Vagina (tissue), 2 donors: Measurements from ENCODE around the gene PEMT.

Experiments
- CTCF ChIP-seq, 3 experiments: fragments of 450-650 bp in 2 of 3; fragments of 200-600 bp in 1 of 3; sonication (generic) in 1 of 3; IDR thresholded peaks; one replicate each; pipeline ENCODE4 v1.5.1; 2017 to 2019; ENCODE audit warnings: antibody characterized with exemption in 3 of 3, mild to moderate bottlenecking in 2 of 3, moderate library complexity in 2 of 3
- POLR2A ChIP-seq, 2 donors: fragments of 450-650 bp; IDR thresholded peaks; one replicate each; pipeline ENCODE4 v1.6.1; 2017; ENCODE audit warnings: antibody characterized with exemption in 2 of 2, mild to moderate bottlenecking in 2 of 2, moderate library complexity in 2 of 2
- POLR2AphosphoS5 ChIP-seq, 2 donors: sonication (generic); formaldehyde crosslinking; IDR thresholded peaks; one replicate each; pipeline ENCODE4 v1.9.0; 2017; ENCODE audit warnings: antibody characterized with exemption in 2 of 2, mild to moderate bottlenecking in 2 of 2, low read depth in 1 of 2; ENCODE audit not compliant: insufficient read depth in 1 of 2

DNA sequence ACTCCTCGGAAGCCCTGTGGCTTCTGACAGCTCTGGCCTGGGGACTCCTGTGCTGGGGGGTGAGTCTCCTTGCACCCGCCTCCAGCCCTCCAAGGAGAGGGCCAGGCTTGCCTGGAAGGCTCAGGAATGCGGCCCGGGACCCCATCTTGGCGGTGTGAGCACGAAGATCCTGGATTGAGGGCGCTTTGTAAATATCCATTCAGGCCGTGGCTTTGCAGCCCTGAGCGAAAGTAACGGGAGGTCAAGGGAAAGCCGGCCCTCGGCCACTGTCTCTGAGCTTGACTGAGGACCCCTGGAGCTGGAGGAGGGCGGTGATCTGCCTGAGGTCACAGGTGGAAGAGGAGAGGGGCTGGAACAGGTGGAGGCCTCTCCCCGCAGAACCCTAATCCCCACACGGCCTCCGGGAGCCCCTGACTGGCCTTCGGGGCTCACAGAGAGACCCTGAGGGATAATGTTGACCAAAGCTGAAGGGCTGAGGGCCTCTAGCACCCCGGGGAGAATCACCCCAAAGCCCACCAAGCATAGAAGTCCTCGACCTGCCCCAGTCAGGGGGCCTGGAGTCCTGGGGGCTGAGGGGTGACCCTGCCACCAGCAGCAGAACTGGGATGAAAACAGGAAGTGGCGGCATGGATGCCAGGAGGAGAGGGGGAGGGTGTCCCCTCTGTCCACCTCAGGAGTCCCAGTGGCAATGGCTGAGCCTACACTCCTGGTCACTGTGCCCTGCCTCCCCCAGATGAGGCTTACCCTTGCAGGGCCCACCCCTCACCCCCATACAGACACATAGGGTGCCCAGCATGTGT, 87.0 kb downstream of the PEMT start:
- TF ChIP-seq CTCF (IDR thresholded peaks at IDR 0.05) = no peak
- TF ChIP-seq POLR2A (IDR thresholded peaks at IDR 0.05) = no peak
- no peak for TF ChIP-seq POLR2AphosphoS5 (IDR thresholded peaks at IDR 0.05; ENCODE audit: insufficient read depth in 1 of 2, low read depth in 1 of 2)
